MM.1S (cell line): ENCODE measurements around the gene CCDC136.

Experiments used
- DNase-seq: peaks from one replicate; pipeline ENCODE4 v3.0.0-alpha.2; 2015
- H2AFZ ChIP-seq: fragments of 300-600 bp; sonication (generic); 2 replicates; pipeline ENCODE4 v1.6.0; 2016; ENCODE audit warnings: antibody characterized with exemption, low read length
- H3F3A ChIP-seq: fragments of 300-600 bp; sonication (generic); 2 replicates; pipeline ENCODE4 v1.6.1; 2016; ENCODE audit warnings: mild to moderate bottlenecking, antibody characterized with exemption, low read length, moderate library complexity, mixed read lengths; ENCODE audit not compliant: insufficient read depth
- H3K27ac ChIP-seq: fragments of 300-600 bp; sonication (generic); 2 replicates; pipeline ENCODE4 v1.5.1; 2016; ENCODE audit warnings: mild to moderate bottlenecking, low read length
- H3K27me3 ChIP-seq: fragments of 300-600 bp; sonication (generic); replicated peaks from 2 replicates; pipeline ENCODE4 v1.6.0; 2016; ENCODE audit warnings: low read length; ENCODE audit not compliant: insufficient read depth
- H3K36me3 ChIP-seq: fragments of 300-600 bp; sonication (generic); replicated peaks from 2 replicates; pipeline ENCODE4 v1.6.1; 2016; ENCODE audit warnings: mild to moderate bottlenecking, low read length, mixed read lengths; ENCODE audit not compliant: insufficient read depth
- H3K4me1 ChIP-seq: fragments of 300-600 bp; sonication (generic); 2 replicates; pipeline ENCODE4 v1.6.1; 2016; ENCODE audit warnings: low read length, mixed read lengths
- H3K4me2 ChIP-seq: fragments of 300-600 bp; sonication (generic); 2 replicates; pipeline ENCODE4 v1.6.0; 2016; ENCODE audit warnings: low read depth, low read length
- H3K4me3 ChIP-seq: fragments of 300-600 bp; sonication (generic); 2 replicates; pipeline ENCODE4 v1.5.1; 2016; ENCODE audit warnings: low read length, mixed read lengths
- H3K79me2 ChIP-seq: fragments of 300-600 bp; sonication (generic); 2 replicates; pipeline ENCODE4 v1.6.1; 2016; ENCODE audit warnings: mixed run types, low read length, mixed read lengths
- H3K9ac ChIP-seq: fragments of 300-600 bp; sonication (generic); 2 replicates; pipeline ENCODE4 v1.6.1; 2016; ENCODE audit warnings: low read length, mixed read lengths
- H3K9me2 ChIP-seq: fragments of 300-600 bp; sonication (generic); replicated peaks from 2 replicates; pipeline ENCODE4 v1.6.1; 2016; ENCODE audit warnings: mild to moderate bottlenecking, low read length, mixed read lengths; ENCODE audit not compliant: insufficient read depth
- H3K9me3 ChIP-seq: fragments of 300-600 bp; sonication (generic); replicated peaks from 2 replicates; pipeline ENCODE4 v1.6.1; 2016; ENCODE audit warnings: mild to moderate bottlenecking, low read length, mixed read lengths; ENCODE audit not compliant: insufficient read depth
- H4K20me1 ChIP-seq: fragments of 300-600 bp; sonication (generic); 2 replicates; pipeline ENCODE4 v1.6.1; 2016; ENCODE audit warnings: mild to moderate bottlenecking, low read length, moderate library complexity, mixed read lengths; ENCODE audit not compliant: insufficient read depth
- CTCF ChIP-seq: fragments of 300-600 bp; sonication (generic); IDR thresholded peaks from 2 replicates; pipeline ENCODE4 v1.5.1; 2016; ENCODE audit warnings: antibody characterized with exemption, low read length, mixed read lengths
- EZH2 ChIP-seq: fragments of 300-600 bp; sonication (generic); optimal IDR thresholded peaks from 2 replicates; pipeline ENCODE3; 2017; ENCODE audit warnings: low read depth, mild to moderate bottlenecking, antibody characterized with exemption, low read length, mixed read lengths
- EZH2phosphoT487 ChIP-seq: fragments of 300-600 bp; sonication (generic); IDR thresholded peaks from 2 replicates; pipeline ENCODE4 v1.6.1; 2018; ENCODE audit warnings: antibody characterized with exemption, low read length

Gene CCDC136

GRCh38 chr7:128867842-128868623 is 76.3 kb downstream of the CCDC136 start:
- TF ChIP-seq EZH2phosphoT487 = no peak
- no peak for TF ChIP-seq CTCF
- Histone ChIP-seq H4K20me1 (no peaks in the 10 kb centered on the region), H3K4me1 (0 out of 2 replicates have a peak, but pooled peaks cover 4% of the 10 kb centered on the region), H3K79me2 (peaks cover 27% of the 10 kb centered on the region), H3K27ac (no peak overlapping the region), H3K4me3 (no peak overlapping the region), H3K4me2 (peak overlapping the region; percentile 97), H3K36me3 (no peaks in the 10 kb centered on the region), H3K27me3 (no peaks in the 10 kb centered on the region), H3F3A (peaks cover 12% of the 10 kb centered on the region; the same call in 1 of the 2 replicates), H2AFZ (no peak overlapping the region), H3K9ac (no peak overlapping the region), H3K9me3 (no peaks in the 10 kb centered on the region), H3K9me2 (no peaks in the 10 kb centered on the region)
- no peak for DNase-seq

GRCh38 chr7:128868624-128869137 is 76.9 kb downstream of the CCDC136 start:
- Histone ChIP-seq H3K79me2 (peaks cover 21% of the 10 kb centered on the region), H3K4me1 (0 out of 2 replicates have a peak, but pooled peaks cover 3% of the 10 kb centered on the region), H3K4me2 (peak overlapping the region; percentile 97), H3F3A (peaks cover 11% of the 10 kb centered on the region; the same call in 1 of the 2 replicates), H3K9me3 (no peaks in the 10 kb centered on the region), H3K27me3 (no peaks in the 10 kb centered on the region), H3K36me3 (no peaks in the 10 kb centered on the region), H3K9ac (peak overlapping the region; percentile 55; the same call in 1 of the 2 replicates), H3K9me2 (no peaks in the 10 kb centered on the region), H4K20me1 (no peaks in the 10 kb centered on the region), H3K4me3 (peak overlapping the region; percentile 79), H2AFZ (peak overlapping the region; percentile 91), H3K27ac (no peak overlapping the region; the same call in 1 of the 2 replicates)
- DNase-seq = no peak
- TF ChIP-seq EZH2phosphoT487 = no peak
- no peak for TF ChIP-seq EZH2
- TF ChIP-seq CTCF = no peak

- no peaks in the 10 kb centered on the region for H3K9me3 ChIP-seq
- H3K79me2 ChIP-seq = peaks cover 14% of the 10 kb centered on the region
- peak; percentile 49 for TF ChIP-seq CTCF
- no peak for TF ChIP-seq EZH2
- H3K4me3 ChIP-seq = peak overlapping the region; percentile 79
- H4K20me1 ChIP-seq = no peaks in the 10 kb centered on the region
- H3K27me3 ChIP-seq = no peaks in the 10 kb centered on the region
- no peaks in the 10 kb centered on the region for H3K9me2 ChIP-seq
- peak overlapping the region; percentile 91 for H2AFZ ChIP-seq
- no peaks in the 10 kb centered on the region for H3K4me1 ChIP-seq
- H3K27ac ChIP-seq = no peak overlapping the region; the same call in 1 of the 2 replicates
- H3K4me2 ChIP-seq = peak overlapping the region; percentile 97
- peak overlapping the region; percentile 55; the same call in 1 of the 2 replicates for H3K9ac ChIP-seq
- DNase-seq = peak; percentile 88
- no peaks in the 10 kb centered on the region for H3K36me3 ChIP-seq
- peaks cover 9% of the 10 kb centered on the region; the same call in 1 of the 2 replicates for H3F3A ChIP-seq
Measured at GRCh38 chr7:128869138-128869943, 77.6 kb downstream of the CCDC136 start.
